ENCODE measurements around the gene RAC3. TPM values are rescaled to one million over a fixed set of nuclear protein-coding genes. Genes with fewer than 3 reads are reported as not detected.

The RAC3 gene
- total and polyA plus RNA-seq, 2 experiments from 2014 or later = 1.3 to 7.9 TPM

DNA sequence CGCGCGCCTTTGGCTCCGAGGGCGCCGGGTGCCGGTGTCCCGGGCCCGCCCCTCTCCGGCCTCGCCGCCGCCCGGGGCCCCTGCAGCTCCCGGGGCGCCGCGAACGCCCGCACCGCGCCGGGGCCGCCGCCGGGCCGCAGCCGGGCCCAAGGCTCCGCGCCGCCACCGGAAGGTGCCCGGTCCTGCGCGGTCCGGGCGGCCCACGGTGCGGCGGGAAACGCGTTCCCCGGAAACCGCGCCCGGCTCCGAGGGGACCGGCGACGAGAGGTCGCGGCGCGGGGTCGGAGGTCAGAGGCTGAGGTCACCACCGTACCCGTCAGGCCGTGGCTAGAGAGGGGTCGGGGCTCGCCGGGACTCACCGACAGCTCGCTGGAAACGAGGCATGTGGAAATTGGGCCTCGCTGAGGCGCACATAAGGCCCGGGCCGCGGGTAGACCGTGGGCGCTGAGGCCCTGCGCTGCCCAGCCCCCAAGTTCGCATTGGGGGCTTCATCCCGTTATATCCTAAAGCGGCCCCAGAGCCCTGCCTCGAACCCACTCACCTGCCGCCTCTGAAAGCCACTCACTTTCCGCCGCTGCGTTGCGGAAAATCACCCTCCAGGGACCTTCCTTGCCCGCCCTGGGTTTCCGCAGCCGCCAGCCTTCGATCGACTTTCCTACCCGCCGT lies 34.3 kb downstream of the RAC3 start, which contains the start of gene DUS1L:
Gene DUS1L (minus strand): TSS at position 167 of the 666 bp plus-strand sequence. CDS start 745 bp downstream, outside the sequence.
- TF ChIP-seq EZH2phosphoT487 (IDR thresholded peaks at IDR 0.05; ENCODE audit: insufficient read depth, low read depth) = no peak
- TF ChIP-seq EZH2 (IDR thresholded peaks at IDR 0.05; ENCODE audit: insufficient read depth, poor library complexity, severe bottlenecking) = no peak
- peak within 1 kb of the TSS; percentile 96 for H3K4me3 ChIP-seq
- no peaks in the 10 kb centered on the region for H3K9me2 ChIP-seq (ENCODE audit: insufficient read depth)
- 8 to 12% methylated on average over 69 to 86 of the region's 88 CpGs for WGBS, 2 experiments (ENCODE audit: low coverage in 1 of 2, low lambda C conversion rate in 2 of 2, missing lambda C conversion rate in 2 of 2)
- H3K9ac ChIP-seq = peak within 1 kb of the TSS; percentile 89
- peak within 1 kb of the TSS; percentile 85 for H3K4me2 ChIP-seq (ENCODE audit: unreplicated experiment)
- H2AFZ ChIP-seq = peak within 1 kb of the TSS; percentile 98
- peak; percentile 77 for DNase-seq
- H3K4me1 ChIP-seq (ENCODE audit: insufficient read depth) = peaks cover 3% of the 10 kb centered on the region; the same call in 1 of the 2 replicates
- H3K36me3 ChIP-seq (ENCODE audit: low read depth) = no peaks in the 10 kb centered on the region
- H3K79me2 ChIP-seq (ENCODE audit: insufficient read depth) = peaks cover 38% of the 10 kb centered on the region
- H3F3A ChIP-seq (ENCODE audit: insufficient read depth) = no peaks in the 10 kb centered on the region
- H3K27me3 ChIP-seq (replicated peaks; ENCODE audit: insufficient read depth) = no peaks in the 10 kb centered on the region
- peak within 1 kb of the TSS; percentile 25 for H3K27ac ChIP-seq
- in situ Hi-C loops (cut with MboI) = no loop called here
- H3K9me3 ChIP-seq (ENCODE audit: low read depth) = no peaks in the 10 kb centered on the region
- H4K20me1 ChIP-seq (ENCODE audit: insufficient read depth) = no peaks in the 10 kb centered on the region

DNA sequence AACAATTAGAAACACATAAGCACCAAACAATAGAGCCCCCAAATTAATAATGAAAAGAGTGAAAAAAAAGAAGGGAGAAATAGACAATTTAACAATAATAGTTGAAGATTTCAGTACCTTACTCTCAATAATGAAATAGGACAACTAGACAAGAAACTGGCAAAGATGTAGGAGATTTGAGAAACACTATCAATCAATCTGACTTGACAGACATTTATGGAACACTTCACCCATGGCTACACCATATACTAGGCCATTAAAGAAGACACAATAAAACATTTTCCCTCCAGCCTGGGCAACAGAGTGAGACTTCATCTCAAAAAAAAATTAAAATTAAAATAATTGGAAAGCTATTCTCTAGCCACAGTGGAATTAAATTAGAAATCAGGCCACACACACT lies 39.1 kb downstream of the RAC3 start:
- H3K4me3 ChIP-seq = no peak overlapping the region
- no peak overlapping the region for H2AFZ ChIP-seq
- no peaks in the 10 kb centered on the region for H3K4me1 ChIP-seq (ENCODE audit: insufficient read depth)
- H4K20me1 ChIP-seq (ENCODE audit: insufficient read depth) = no peaks in the 10 kb centered on the region
- no peak for DNase-seq
- TF ChIP-seq EZH2 (IDR thresholded peaks at IDR 0.05; ENCODE audit: insufficient read depth, poor library complexity, severe bottlenecking) (no peak), EZH2phosphoT487 (IDR thresholded peaks at IDR 0.05; ENCODE audit: insufficient read depth, low read depth) (no peak)
- H3K79me2 ChIP-seq (ENCODE audit: insufficient read depth) = peaks cover 9% of the 10 kb centered on the region
- no peaks in the 10 kb centered on the region for H3K27me3 ChIP-seq (replicated peaks; ENCODE audit: insufficient read depth)
- no peaks in the 10 kb centered on the region for H3K36me3 ChIP-seq (ENCODE audit: low read depth)
- in situ Hi-C loops (cut with MboI) = no loop called here
- H3K27ac ChIP-seq = no peak overlapping the region
- H3K9me2 ChIP-seq (ENCODE audit: insufficient read depth) = no peaks in the 10 kb centered on the region
- H3K4me2 ChIP-seq (ENCODE audit: unreplicated experiment) = no peak overlapping the region
- no peaks in the 10 kb centered on the region for H3K9me3 ChIP-seq (ENCODE audit: low read depth)
- H3F3A ChIP-seq (ENCODE audit: insufficient read depth) = no peaks in the 10 kb centered on the region
- H3K9ac ChIP-seq = no peak overlapping the region

GRCh38 chr17:82072827-82073226 lies 41.3 kb downstream of the RAC3 start:
- H3K27ac ChIP-seq = no peak overlapping the region
- H3K9me2 ChIP-seq (ENCODE audit: insufficient read depth) = no peaks in the 10 kb centered on the region
- no peak overlapping the region for H3K4me2 ChIP-seq (ENCODE audit: unreplicated experiment)
- H4K20me1 ChIP-seq (ENCODE audit: insufficient read depth) = no peaks in the 10 kb centered on the region
- no peaks in the 10 kb centered on the region for H3K4me1 ChIP-seq (ENCODE audit: insufficient read depth)
- H3K79me2 ChIP-seq (ENCODE audit: insufficient read depth) = no peaks in the 10 kb centered on the region
- in situ Hi-C loops (cut with MboI) = no loop called here
- H3K27me3 ChIP-seq (replicated peaks; ENCODE audit: insufficient read depth) = no peaks in the 10 kb centered on the region
- H3K36me3 ChIP-seq (ENCODE audit: low read depth) = no peaks in the 10 kb centered on the region
- H3F3A ChIP-seq (ENCODE audit: insufficient read depth) = peaks cover 4% of the 10 kb centered on the region; the same call in 1 of the 2 replicates
- H3K9me3 ChIP-seq (ENCODE audit: low read depth) = no peaks in the 10 kb centered on the region
- H3K9ac ChIP-seq = no peak overlapping the region
- 81 to 91% methylated on average over 6 of the region's 6 CpGs for WGBS, 2 experiments (ENCODE audit: low coverage in 1 of 2, low lambda C conversion rate in 2 of 2, missing lambda C conversion rate in 2 of 2)
- no peak for DNase-seq
- TF ChIP-seq EZH2 (IDR thresholded peaks at IDR 0.05; ENCODE audit: insufficient read depth, poor library complexity, severe bottlenecking) (no peak), EZH2phosphoT487 (IDR thresholded peaks at IDR 0.05; ENCODE audit: insufficient read depth, low read depth) (no peak)
- H3K4me3 ChIP-seq = no peak overlapping the region
- H2AFZ ChIP-seq = no peak overlapping the region

GRCh38 chr17:82073446-82073845 lies 42.0 kb downstream of the RAC3 start:
- Histone ChIP-seq H3K27ac (no peak overlapping the region), H3K36me3 (ENCODE audit: low read depth) (no peaks in the 10 kb centered on the region), H3K9ac (no peak overlapping the region), H2AFZ (no peak overlapping the region), H3K4me1 (ENCODE audit: insufficient read depth) (no peaks in the 10 kb centered on the region), H3K4me2 (ENCODE audit: unreplicated experiment) (no peak overlapping the region), H3K9me3 (ENCODE audit: low read depth) (no peaks in the 10 kb centered on the region), H3F3A (ENCODE audit: insufficient read depth) (peaks cover 4% of the 10 kb centered on the region; the same call in 1 of the 2 replicates), H3K79me2 (ENCODE audit: insufficient read depth) (no peaks in the 10 kb centered on the region), H3K27me3 (replicated peaks; ENCODE audit: insufficient read depth) (no peaks in the 10 kb centered on the region), H3K9me2 (ENCODE audit: insufficient read depth) (no peaks in the 10 kb centered on the region), H3K4me3 (no peak overlapping the region), H4K20me1 (ENCODE audit: insufficient read depth) (no peaks in the 10 kb centered on the region)
- in situ Hi-C loops (cut with MboI) = no loop called here
- 70 to 78% methylated on average over 9 of the region's 9 CpGs for WGBS, 2 experiments (ENCODE audit: low coverage in 1 of 2, low lambda C conversion rate in 2 of 2, missing lambda C conversion rate in 2 of 2)
- DNase-seq = no peak
- TF ChIP-seq EZH2 (IDR thresholded peaks at IDR 0.05; ENCODE audit: insufficient read depth, poor library complexity, severe bottlenecking) (no peak), EZH2phosphoT487 (IDR thresholded peaks at IDR 0.05; ENCODE audit: insufficient read depth, low read depth) (no peak)

Data from GM23248 (cell line).